Upper lobe of left lung (tissue), 4 donors: ENCODE data around the gene ARHGEF38.

Experiments
- EP300 ChIP-seq, 4 donors: sonication (generic); formaldehyde crosslinking; IDR thresholded peaks; one replicate each; pipeline ENCODE4 v1.5.1; 2017; ENCODE audit warnings: antibody characterized with exemption in 4 of 4, control low read depth in 2 of 4
- POLR2A ChIP-seq, 4 donors: fragments of 450-650 bp; IDR thresholded peaks; one replicate each; pipeline ENCODE4 v1.5.1; 2016 to 2017; ENCODE audit warnings: antibody characterized with exemption in 4 of 4, mild to moderate bottlenecking in 2 of 4
- TF ChIP-seq, protein P1 (sequence below), 6 experiments: fragments of 450-650 bp in 4 of 6; fragments of 200-600 bp in 2 of 6; sonication (generic) in 2 of 6; IDR thresholded peaks; one replicate each; pipeline ENCODE4 v1.5.1; 2016 to 2019; ENCODE audit warnings: antibody characterized with exemption in 6 of 6

DNA sequence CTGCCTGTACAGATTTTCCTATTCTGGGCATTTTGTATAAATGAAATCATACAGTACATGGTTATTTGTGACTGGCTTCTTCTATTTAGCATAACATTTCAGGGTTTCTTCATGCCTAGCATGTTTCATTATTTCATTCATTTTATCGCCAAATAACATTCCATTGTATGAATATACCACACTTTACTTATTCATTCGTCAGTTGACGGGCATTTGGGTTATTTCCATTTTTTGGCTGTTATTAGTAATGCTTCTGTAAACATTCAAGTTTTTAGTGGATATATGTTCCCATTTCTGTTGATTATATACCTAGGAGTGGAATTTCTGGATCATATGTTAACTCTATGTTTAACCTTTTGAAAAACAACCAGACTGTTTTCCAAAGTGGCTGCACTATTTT is 108.6 kb downstream of the ARHGEF38 start:
- TF ChIP-seq, protein P1, sequence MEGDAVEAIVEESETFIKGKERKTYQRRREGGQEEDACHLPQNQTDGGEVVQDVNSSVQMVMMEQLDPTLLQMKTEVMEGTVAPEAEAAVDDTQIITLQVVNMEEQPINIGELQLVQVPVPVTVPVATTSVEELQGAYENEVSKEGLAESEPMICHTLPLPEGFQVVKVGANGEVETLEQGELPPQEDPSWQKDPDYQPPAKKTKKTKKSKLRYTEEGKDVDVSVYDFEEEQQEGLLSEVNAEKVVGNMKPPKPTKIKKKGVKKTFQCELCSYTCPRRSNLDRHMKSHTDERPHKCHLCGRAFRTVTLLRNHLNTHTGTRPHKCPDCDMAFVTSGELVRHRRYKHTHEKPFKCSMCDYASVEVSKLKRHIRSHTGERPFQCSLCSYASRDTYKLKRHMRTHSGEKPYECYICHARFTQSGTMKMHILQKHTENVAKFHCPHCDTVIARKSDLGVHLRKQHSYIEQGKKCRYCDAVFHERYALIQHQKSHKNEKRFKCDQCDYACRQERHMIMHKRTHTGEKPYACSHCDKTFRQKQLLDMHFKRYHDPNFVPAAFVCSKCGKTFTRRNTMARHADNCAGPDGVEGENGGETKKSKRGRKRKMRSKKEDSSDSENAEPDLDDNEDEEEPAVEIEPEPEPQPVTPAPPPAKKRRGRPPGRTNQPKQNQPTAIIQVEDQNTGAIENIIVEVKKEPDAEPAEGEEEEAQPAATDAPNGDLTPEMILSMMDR (IDR thresholded peaks at IDR 0.05): no peak
- TF ChIP-seq POLR2A (IDR thresholded peaks at IDR 0.05) (no peak), EP300 (IDR thresholded peaks at IDR 0.05) (no peak)
